HCT116 (cell line): Measurements from ENCODE around the gene AQP12B.

Experiments used
- CEBPB ChIP-seq: IDR thresholded peaks from 2 replicates; pipeline ENCODE4 v1.6.1; 2012; ENCODE audit warnings: low read depth
- CTCF ChIP-seq, 3 experiments: fragments of 200-600 bp in 1 of 3; sonication (generic) in 1 of 3; IDR thresholded peaks in 2 of 3; conservative IDR thresholded peaks in 1 of 3; 2 replicates each; pipeline ENCODE4 v1.5.1; 2012 to 2017; ENCODE audit warnings: low read depth in 2 of 3, low read length in 2 of 3, antibody characterized with exemption in 1 of 3, borderline replicate concordance in 1 of 3, control low read depth in 1 of 3, mild to moderate bottlenecking in 1 of 3, mixed read lengths in 1 of 3, mixed run types in 1 of 3, moderate library complexity in 1 of 3; ENCODE audit not compliant: insufficient read depth in 1 of 3
- EGR1 ChIP-seq: IDR thresholded peaks from 2 replicates; pipeline ENCODE4 v1.6.1; 2012; ENCODE audit warnings: low read depth
- ELF1 ChIP-seq: IDR thresholded peaks from 2 replicates; pipeline ENCODE4 v1.6.1; 2012; ENCODE audit warnings: low read depth, borderline replicate concordance
- JUND ChIP-seq: IDR thresholded peaks from 2 replicates; pipeline ENCODE4 v1.6.1; 2012
- MAX ChIP-seq: IDR thresholded peaks from 2 replicates; pipeline ENCODE4 v1.6.1; 2012
- POLR2A ChIP-seq: IDR thresholded peaks from 2 replicates; pipeline ENCODE4 v1.7.0; 2011; ENCODE audit warnings: borderline replicate concordance; ENCODE audit not compliant: insufficient read depth, insufficient read length; ENCODE audit errors: extremely low read depth
- POLR2AphosphoS5 ChIP-seq: IDR thresholded peaks from 2 replicates; pipeline ENCODE4 v1.6.1; 2011; ENCODE audit warnings: mild to moderate bottlenecking, low read depth, low read length, moderate library complexity
- RAD21 ChIP-seq: IDR thresholded peaks from 2 replicates; pipeline ENCODE4 v1.6.1; 2012; ENCODE audit warnings: low read depth, mild to moderate bottlenecking
- SP1 ChIP-seq: IDR thresholded peaks from 2 replicates; pipeline ENCODE4 v1.6.1; 2012; ENCODE audit warnings: low read depth
- SRF ChIP-seq: IDR thresholded peaks from 2 replicates; pipeline ENCODE4 v1.6.1; 2012; ENCODE audit warnings: low read depth
- ZBTB33 ChIP-seq: IDR thresholded peaks from 2 replicates; pipeline ENCODE4 v1.6.1; 2011; ENCODE audit warnings: mild to moderate bottlenecking, low read length, moderate library complexity; ENCODE audit not compliant: insufficient replicate concordance; ENCODE audit errors: extremely low read depth
- ZNF274 ChIP-seq: fragments of 200-500 bp; sonication (Bioruptor generic); IDR thresholded peaks from 2 replicates; pipeline ENCODE4 v1.6.1; 2014; ENCODE audit warnings: mild to moderate bottlenecking, low read depth, low read length, inconsistent platforms

GRCh38 chr2:240718896-240719490, 36.3 kb upstream of the AQP12B start:
- no peak for TF ChIP-seq POLR2A
- no peak for TF ChIP-seq CTCF (IDR thresholded peaks at IDR 0.05 in 2 of 3, conservative IDR thresholded peaks at IDR 0.05 in 1 of 3; ENCODE audit: borderline replicate concordance in 1 of 3, insufficient read depth in 1 of 3, low read depth in 2 of 3, low read length in 2 of 3)
- TF ChIP-seq ELF1: no peak
- no peak for TF ChIP-seq CEBPB
- no peak for TF ChIP-seq POLR2AphosphoS5
- no peak for TF ChIP-seq ZBTB33
- no peak for TF ChIP-seq SP1
- TF ChIP-seq MAX: no peak
- TF ChIP-seq SRF: no peak
- no peak for TF ChIP-seq ZNF274
- no peak for TF ChIP-seq RAD21
- TF ChIP-seq EGR1: no peak
- TF ChIP-seq JUND: no peak
